Aorta (tissue), 5 donors: Measurements from ENCODE around the gene KCNQ1. TPM values are rescaled to one million over a fixed set of nuclear protein-coding genes. Genes with fewer than 3 reads are reported as not detected.
A peak's percentile ranks its signal among the peaks of the same experiment; 100 is the strongest.

ENCODE experiments used
- ATAC-seq: fragments of 200-7000 bp; cut with Tn5 transposase; one replicate; pipeline ENCODE4 v1.9.1; 2022; ENCODE audit warnings: moderate library complexity; ENCODE audit not compliant: low FRiP score
- DNase-seq, 2 donors: peaks; one replicate each; pipeline ENCODE4 v3.0.0-alpha.2; 2020
- H3K27ac ChIP-seq, 2 donors: one replicate each; pipeline ENCODE4 v1.5.1; 2013; ENCODE audit warnings: low read length in 2 of 2, mild to moderate bottlenecking in 2 of 2, moderate library complexity in 2 of 2, control low read depth in 1 of 2, inconsistent platforms in 1 of 2, low read depth in 1 of 2
- H3K27me3 ChIP-seq, 2 donors: one replicate each; pipeline ENCODE4 v1.6.1; 2013; ENCODE audit warnings: control low read depth in 1 of 2, low read length in 1 of 2, mild to moderate bottlenecking in 1 of 2, moderate library complexity in 1 of 2; ENCODE audit not compliant: insufficient read depth in 2 of 2, control insufficient read depth in 1 of 2
- H3K36me3 ChIP-seq, 2 donors: one replicate each; pipeline ENCODE4 v1.6.1; 2013; ENCODE audit warnings: control low read depth in 1 of 2, low read length in 1 of 2, mild to moderate bottlenecking in 1 of 2; ENCODE audit not compliant: insufficient read depth in 2 of 2, control insufficient read depth in 1 of 2
- H3K4me1 ChIP-seq, 2 donors: one replicate each; pipeline ENCODE4 v1.6.1; 2013; ENCODE audit warnings: low read length in 2 of 2, control low read depth in 1 of 2, mild to moderate bottlenecking in 1 of 2, moderate library complexity in 1 of 2; ENCODE audit not compliant: insufficient read depth in 2 of 2, control insufficient read depth in 1 of 2
- H3K4me3 ChIP-seq, 2 donors: one replicate each; pipeline ENCODE4 v1.5.1; 2013; ENCODE audit warnings: low read length in 2 of 2, control low read depth in 1 of 2, mild to moderate bottlenecking in 1 of 2
- H3K9me3 ChIP-seq: one replicate; pipeline ENCODE4 v1.6.1; 2013; ENCODE audit warnings: mild to moderate bottlenecking, low read length; ENCODE audit not compliant: control insufficient read depth
- WGBS, 2 donors: extraction: QIAGEN DNeasy Blood & Tissue Kit; methylation state at CpG; one replicate each; pipeline ENCODE4 v1.1.7; 2013; 5-methylcytosine and 5-hydroxymethylcytosine counted together
- intact Hi-C, 2 donors: fragments of 100-400 bp; cut with DNase I; formaldehyde crosslinking; loops; one replicate each; pipeline versions ENCODE4 v1.14.2 to v1.15.0; 2022
- polyA plus RNA-seq, 2 donors: library from polyadenylated mRNA; stranded (reverse); fragments of 200-250 nt; gene quantifications; one replicate each; pipeline ENCODE4 v1.2.3, GENCODE V29; 2013
- total RNA-seq, 2 donors: library from RNA; stranded (reverse); fragmentation: NEBNext Ultra II Directional; extraction: Animal tissue kit (Norgen Biotek cat#: 25700); gene quantifications; one replicate each; pipeline ENCODE4 v1.2.1, GENCODE V29; 2021
- donor health status: healthy with polysubstance abuse.
- donor health status: Bipolar disorder and iron deficiency.
- donor health status: DM: no; HTN: no; CAD: no.
- donor health status: DM: no; HTN: no; CAD: no.
- donor health status: DM: yes; HTN: yes; CAD: no.

Gene KCNQ1
- total and polyA plus RNA-seq, 4 donors: 0.67 to 11.5 (median 5.8) TPM

DNA sequence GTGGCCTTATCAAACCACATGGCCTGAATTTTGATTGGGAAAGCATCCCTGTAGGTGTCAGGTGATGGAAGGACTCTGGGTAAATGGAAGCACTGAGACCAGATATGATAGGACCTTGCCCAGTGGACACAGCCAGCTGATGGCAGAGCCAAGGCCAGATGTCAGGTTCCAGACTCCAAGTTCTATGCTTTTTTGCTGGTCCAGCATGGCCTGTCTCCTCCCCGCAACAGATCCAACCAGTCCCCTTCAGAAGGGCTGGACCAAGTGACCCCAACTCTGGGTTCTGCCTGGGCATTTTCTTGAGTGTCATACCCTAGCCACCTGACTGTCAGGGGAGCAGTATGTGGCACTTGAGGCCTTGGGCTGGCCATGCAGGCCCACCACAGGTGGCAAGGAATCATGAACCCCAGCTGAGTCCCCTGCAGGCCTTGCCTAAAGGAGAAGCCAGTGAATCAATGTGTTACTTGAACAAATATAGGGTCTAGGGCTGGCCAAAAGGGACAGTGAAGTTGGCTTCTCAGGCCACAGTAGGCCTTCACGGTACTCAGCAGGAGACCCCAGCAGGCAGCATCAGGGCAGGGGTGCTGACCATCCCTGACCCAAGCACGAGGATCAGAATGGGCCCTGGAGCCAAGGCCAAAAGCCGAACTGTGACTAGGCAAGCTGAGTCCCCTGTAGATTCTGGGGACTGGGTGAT is 227.9 kb downstream of the KCNQ1 start:
- H3K9me3 ChIP-seq: no peaks in the 10 kb centered on the region
- no peaks in the 10 kb centered on the region for H3K36me3 ChIP-seq
- ATAC-seq (no peak), DNase-seq (no peak)
- no peak overlapping the region for H3K27ac ChIP-seq
- H3K4me1 ChIP-seq: no peaks in the 10 kb centered on the region
- no peaks in the 10 kb centered on the region for H3K27me3 ChIP-seq
- no peak overlapping the region for H3K4me3 ChIP-seq
- intact Hi-C loops: no loop called here
- WGBS, 2 donors: 94 to 95% methylated on average over 4 of the region's 4 CpGs

DNA sequence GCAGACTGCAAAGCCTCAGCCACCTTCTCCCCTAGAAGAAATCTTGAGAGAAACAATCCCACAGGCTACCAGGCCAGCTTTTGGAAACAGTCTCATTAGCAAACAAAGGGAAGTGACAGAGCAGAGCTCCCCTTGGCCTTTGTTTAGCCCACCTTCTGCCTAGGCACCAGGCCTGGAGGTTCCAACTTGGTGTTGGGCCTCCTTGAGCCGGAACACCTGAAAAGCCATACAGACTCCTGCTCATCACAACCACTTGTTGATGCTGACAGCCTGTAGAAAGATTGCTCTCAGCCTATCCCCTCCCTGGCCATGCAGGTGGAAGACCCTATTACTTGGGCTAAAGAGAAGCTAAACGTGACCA is 228.4 kb downstream of the KCNQ1 start:
- DNase-seq (no peak), ATAC-seq (no peak)
- no peaks in the 10 kb centered on the region for H3K27me3 ChIP-seq
- no peak overlapping the region for H3K4me3 ChIP-seq
- no peaks in the 10 kb centered on the region for H3K36me3 ChIP-seq
- 92 to 94% methylated on average over 2 of the region's 2 CpGs for WGBS, 2 donors
- no peaks in the 10 kb centered on the region for H3K4me1 ChIP-seq
- no peak overlapping the region for H3K27ac ChIP-seq
- intact Hi-C loops: no loop called here
- H3K9me3 ChIP-seq: no peaks in the 10 kb centered on the region

- no peaks in the 10 kb centered on the region for H3K9me3 ChIP-seq
- intact Hi-C loops: no loop called here
- H3K4me1 ChIP-seq: no peaks in the 10 kb centered on the region
- no peak for DNase-seq
- WGBS, 2 donors: 80 to 83% methylated on average over 16 of the region's 16 CpGs
- ATAC-seq: no peak
- no peaks in the 10 kb centered on the region for H3K36me3 ChIP-seq
- no peaks in the 10 kb centered on the region for H3K27me3 ChIP-seq
- no peak overlapping the region for H3K4me3 ChIP-seq
- H3K27ac ChIP-seq: no peak overlapping the region
Measured at GRCh38 chr11:2673871-2674471, 229.2 kb downstream of the KCNQ1 start.

- no peaks in the 10 kb centered on the region for H3K9me3 ChIP-seq
- WGBS, 2 donors: 24 to 27% methylated on average over 8 of the region's 8 CpGs
- H3K27me3 ChIP-seq: no peaks in the 10 kb centered on the region
- ATAC-seq: no peak
- H3K27ac ChIP-seq: no peak overlapping the region
- intact Hi-C loops: no loop called here
- no peak overlapping the region for H3K4me3 ChIP-seq
- peak in 1 of 2 donors; percentile 47 for DNase-seq
- H3K36me3 ChIP-seq: no peaks in the 10 kb centered on the region
- H3K4me1 ChIP-seq: no peaks in the 10 kb centered on the region
Measured at GRCh38 chr11:2674658-2675131, 229.9 kb downstream of the KCNQ1 start.

DNA sequence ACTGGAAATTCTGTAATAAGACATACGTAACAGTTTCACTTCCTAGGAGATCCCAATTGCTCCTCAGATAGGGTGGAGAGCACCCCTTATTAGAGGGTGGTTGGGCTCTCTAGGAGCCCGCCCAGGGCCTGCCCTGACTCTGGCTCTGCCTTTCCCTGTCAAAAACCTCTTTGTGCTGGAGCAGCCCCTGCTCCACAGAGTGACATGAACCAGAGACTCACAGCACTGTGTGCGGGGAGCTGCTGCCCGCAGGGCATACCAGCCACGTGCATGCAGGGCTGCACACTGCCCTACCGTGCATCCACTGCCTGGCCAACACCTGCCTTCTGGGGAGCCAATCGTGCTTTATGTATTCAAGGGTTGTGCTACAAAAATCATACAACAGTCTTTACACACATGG is 230.7 kb downstream of the KCNQ1 start:
- intact Hi-C loops: no loop called here
- Histone ChIP-seq H3K4me1 (no peaks in the 10 kb centered on the region), H3K27ac (no peak overlapping the region), H3K27me3 (no peaks in the 10 kb centered on the region), H3K4me3 (no peak overlapping the region), H3K36me3 (no peaks in the 10 kb centered on the region), H3K9me3 (no peaks in the 10 kb centered on the region)
- ATAC-seq (peak; percentile 33), DNase-seq (peak in 1 of 2 donors; percentile 62)
- WGBS, 2 donors: 61 to 65% methylated on average over 7 of the region's 7 CpGs

DNA sequence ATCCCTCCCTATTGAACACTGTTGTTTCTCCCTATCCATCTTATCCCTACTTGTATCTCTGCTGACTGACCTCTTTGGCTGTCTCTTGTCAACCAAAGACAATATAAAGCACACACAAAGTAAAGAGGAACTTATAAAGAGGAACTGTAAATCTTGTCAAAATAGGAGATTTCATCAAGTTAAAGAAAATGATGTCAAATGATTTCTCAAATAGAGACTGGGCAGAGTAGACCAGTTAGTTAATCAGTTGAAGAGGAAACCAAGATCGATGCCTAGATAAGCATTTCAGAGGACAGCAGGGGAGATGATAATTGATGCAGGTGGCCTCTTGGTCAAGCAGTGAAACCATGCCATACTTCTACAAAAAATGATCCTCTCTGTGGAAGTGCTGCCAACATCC is 232.3 kb downstream of the KCNQ1 start:
- no peak for ATAC-seq
- intact Hi-C loops: no loop called here
- no peak overlapping the region for H3K4me3 ChIP-seq
- no peaks in the 10 kb centered on the region for H3K4me1 ChIP-seq
- no peaks in the 10 kb centered on the region for H3K9me3 ChIP-seq
- no peaks in the 10 kb centered on the region for H3K27me3 ChIP-seq
- 76 to 81% methylated on average over 1 of the region's 1 CpG for WGBS, 2 donors
- no peak for DNase-seq
- no peaks in the 10 kb centered on the region for H3K36me3 ChIP-seq
- H3K27ac ChIP-seq: no peak overlapping the region

DNA sequence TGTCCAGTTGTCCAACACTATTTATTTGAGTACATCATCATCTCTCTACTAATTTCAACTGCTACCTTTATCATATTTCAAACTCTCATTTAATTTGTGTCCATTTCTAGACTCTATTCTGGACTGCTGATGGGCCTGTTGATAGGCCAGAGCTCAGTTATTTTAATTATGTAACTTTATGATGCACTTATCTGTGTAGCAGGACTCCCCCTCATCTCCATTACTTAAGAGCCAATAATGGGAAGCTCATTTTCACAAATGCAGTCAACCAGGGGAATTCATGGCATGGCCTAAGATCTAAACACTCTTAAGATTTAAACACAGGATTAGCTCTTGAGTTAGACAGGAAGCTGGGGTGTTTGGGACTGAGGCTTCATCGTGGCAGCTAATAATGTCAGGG is 233.6 kb downstream of the KCNQ1 start:
- 59 to 61% methylated on average over 1 of the region's 1 CpG for WGBS, 2 donors
- no peak for DNase-seq
- intact Hi-C loops: no loop called here
- Histone ChIP-seq H3K36me3 (no peaks in the 10 kb centered on the region), H3K4me1 (no peaks in the 10 kb centered on the region), H3K27me3 (no peaks in the 10 kb centered on the region), H3K9me3 (no peaks in the 10 kb centered on the region), H3K4me3 (no peak overlapping the region), H3K27ac (no peak overlapping the region)
- no peak for ATAC-seq

GRCh38 chr11:2679011-2679676 is 234.3 kb downstream of the KCNQ1 start:
- ATAC-seq (no peak), DNase-seq (no peak)
- Histone ChIP-seq H3K4me3 (no peak overlapping the region), H3K27ac (no peak overlapping the region), H3K9me3 (no peaks in the 10 kb centered on the region), H3K27me3 (no peaks in the 10 kb centered on the region), H3K36me3 (no peaks in the 10 kb centered on the region), H3K4me1 (no peaks in the 10 kb centered on the region)
- intact Hi-C loops: no loop called here
- 93 to 96% methylated on average over 2 of the region's 2 CpGs for WGBS, 2 donors
